ENCODE measurements around the gene YPEL3.

The YPEL3 gene

DNA sequence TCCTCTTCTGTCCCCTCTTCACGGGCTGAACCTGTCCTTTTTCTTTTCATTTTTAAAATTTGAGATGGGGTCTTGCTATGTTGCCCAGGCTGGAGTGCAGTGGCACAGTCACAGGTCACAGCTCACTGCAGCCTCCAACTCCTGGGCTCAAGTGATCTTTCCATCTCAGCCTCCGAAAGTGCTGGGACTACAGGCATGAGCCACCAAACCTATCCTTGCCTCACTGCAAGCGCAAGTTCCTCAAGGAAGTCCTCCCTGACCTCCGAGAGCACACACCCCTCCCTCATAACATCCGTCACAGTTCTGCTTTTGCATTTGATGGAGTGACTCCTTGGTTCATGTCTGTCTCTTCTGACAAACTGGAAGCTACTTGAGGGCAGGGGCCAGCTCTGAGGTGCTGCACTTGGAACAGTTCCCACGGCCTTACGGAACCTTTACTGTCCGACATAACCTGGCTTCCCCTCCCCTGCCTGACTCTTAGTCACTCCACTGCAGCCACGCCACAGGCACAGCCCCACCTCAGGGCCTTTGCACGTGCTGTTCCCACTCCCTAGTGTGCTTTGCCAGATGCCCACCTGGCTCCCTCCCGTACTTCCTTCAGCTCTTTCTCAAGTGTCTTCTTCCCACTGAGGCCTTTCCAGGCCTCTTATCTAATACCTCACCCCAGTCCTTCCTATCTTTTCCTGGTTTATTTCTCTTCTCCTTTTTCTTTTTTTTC is 8.7 kb downstream of the YPEL3 start:
- ChIA-PET CTCF (interaction anchor here (1.0 kb wide), 1 partner anchor 541 kb away, joined by 3 read pairs; no protein-coding TSS in a partner anchor), POLR2A (interaction anchor here (1.1 to 1.2 kb wide), 3 partner anchors 8 to 22 kb away, joined by 3 to 5 read pairs (median 4); partner anchors contain the start of gene ALDOA)
- TF ChIP-seq, protein P1, sequence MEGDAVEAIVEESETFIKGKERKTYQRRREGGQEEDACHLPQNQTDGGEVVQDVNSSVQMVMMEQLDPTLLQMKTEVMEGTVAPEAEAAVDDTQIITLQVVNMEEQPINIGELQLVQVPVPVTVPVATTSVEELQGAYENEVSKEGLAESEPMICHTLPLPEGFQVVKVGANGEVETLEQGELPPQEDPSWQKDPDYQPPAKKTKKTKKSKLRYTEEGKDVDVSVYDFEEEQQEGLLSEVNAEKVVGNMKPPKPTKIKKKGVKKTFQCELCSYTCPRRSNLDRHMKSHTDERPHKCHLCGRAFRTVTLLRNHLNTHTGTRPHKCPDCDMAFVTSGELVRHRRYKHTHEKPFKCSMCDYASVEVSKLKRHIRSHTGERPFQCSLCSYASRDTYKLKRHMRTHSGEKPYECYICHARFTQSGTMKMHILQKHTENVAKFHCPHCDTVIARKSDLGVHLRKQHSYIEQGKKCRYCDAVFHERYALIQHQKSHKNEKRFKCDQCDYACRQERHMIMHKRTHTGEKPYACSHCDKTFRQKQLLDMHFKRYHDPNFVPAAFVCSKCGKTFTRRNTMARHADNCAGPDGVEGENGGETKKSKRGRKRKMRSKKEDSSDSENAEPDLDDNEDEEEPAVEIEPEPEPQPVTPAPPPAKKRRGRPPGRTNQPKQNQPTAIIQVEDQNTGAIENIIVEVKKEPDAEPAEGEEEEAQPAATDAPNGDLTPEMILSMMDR (IDR thresholded peaks at IDR 0.05; ENCODE audit: insufficient read depth, low read length, missing control alignments): no peak
- no peak overlapping the region for H3K4me3 ChIP-seq (ENCODE audit: low read depth, low read length)
- no peak for DNase-seq (ENCODE audit: low read depth, low spot score)

DNA sequence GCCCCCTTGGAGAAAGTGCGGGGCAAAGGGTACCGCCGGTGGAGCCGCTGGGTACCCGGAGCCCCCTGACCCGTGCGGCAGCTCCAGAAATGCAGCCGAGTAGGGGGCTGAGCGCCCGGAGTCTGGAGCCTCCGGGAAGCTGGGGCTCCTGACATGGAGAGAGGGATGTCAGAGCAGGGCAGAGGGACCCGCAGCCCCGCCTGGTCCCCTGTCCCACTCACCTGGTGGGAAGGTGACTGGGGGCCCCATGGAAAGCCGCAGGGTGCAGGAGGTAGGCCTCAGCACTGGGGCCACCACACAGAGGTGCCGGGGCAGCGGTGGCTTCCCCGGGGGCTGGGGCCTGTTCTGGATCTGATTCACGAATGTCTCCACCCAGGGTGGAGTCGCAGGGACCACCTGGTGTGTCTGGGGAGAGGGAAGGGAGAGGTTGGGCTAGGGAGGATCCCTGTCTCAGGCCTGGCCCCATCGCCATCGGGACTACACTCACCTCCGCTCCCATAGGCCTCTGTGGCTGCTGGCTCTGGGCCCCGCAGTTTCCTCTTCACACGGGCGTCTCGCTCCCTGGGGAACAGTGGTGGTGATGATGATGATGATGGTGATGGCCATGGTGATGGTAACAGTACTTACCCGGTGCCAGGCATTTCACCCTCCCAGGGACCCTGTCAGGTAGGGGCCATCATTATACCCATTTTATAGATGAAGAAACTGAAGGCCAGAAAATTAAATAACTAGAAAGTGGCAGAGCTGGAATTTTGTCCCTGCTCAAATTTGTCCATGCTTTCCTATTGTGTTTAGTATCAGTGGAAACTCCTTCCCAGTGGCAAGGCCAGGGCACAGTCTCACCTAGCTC is 9.5 kb downstream of the YPEL3 start:
- TF ChIP-seq, protein P1 (IDR thresholded peaks at IDR 0.05; ENCODE audit: insufficient read depth, low read length, missing control alignments): no peak
- DNase-seq (ENCODE audit: low read depth, low spot score): no peak
- ChIA-PET CTCF (interaction anchor here (0.9 to 1.0 kb wide), 2 partner anchors 26 to 542 kb away, joined by 3 read pairs; no protein-coding TSS in a partner anchor), POLR2A (interaction anchor here (1.1 kb wide), 1 partner anchor 10 kb away, joined by 3 read pairs; no protein-coding TSS in a partner anchor)
- no peak overlapping the region for H3K4me3 ChIP-seq (ENCODE audit: low read depth, low read length)

DNA sequence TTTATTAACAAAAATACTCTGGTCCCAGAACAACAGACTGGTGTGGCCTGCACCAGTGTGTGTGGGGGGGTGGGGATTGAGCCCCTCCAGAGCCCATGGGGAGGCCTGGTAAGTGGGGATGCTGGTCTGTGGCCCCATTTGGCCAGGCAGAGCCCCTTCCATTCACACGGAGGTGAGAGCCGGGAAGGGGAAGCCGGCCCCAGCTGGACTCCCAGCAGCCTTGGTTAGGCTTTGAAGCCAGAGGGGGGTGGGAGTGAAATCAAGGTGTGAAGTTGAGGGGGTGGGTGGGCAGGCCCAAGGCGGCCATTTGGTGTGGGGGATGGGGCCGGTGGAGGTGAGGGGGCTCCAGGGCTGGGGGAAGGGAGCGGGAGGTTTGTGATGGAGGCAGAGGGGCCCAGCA is 10.2 kb downstream of the YPEL3 start:
- POLR2A ChIA-PET: no interaction called here
- CTCF ChIA-PET: interaction anchor here (0.9 to 1.2 kb wide), 2 partner anchors 27 to 324 kb away, joined by 3 read pairs; no protein-coding TSS in a partner anchor
- no peak for DNase-seq (ENCODE audit: low read depth, low spot score)
- TF ChIP-seq, protein P1 (IDR thresholded peaks at IDR 0.05; ENCODE audit: insufficient read depth, low read length, missing control alignments): no peak
- no peak overlapping the region for H3K4me3 ChIP-seq (ENCODE audit: low read depth, low read length)

DNA sequence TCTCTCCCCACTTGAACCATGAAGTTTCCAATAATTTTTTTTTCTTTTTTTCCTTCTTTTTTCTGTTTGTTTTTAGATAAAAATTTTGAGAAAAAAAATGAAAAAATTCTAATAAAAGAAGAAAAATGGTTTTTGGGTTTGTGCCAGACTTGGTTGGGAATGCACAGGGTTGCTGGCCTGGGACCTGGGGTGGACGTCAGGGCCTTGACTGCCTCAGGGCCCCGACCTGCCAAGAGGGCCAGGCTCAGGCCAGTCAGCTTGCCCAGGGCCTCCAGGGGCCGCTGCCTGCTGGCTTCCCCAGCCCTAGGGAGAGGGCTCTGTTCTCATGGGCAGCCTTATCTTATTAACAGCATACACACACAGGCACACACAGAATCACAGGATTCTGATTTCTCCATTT is 10.8 kb downstream of the YPEL3 start:
- no peak for DNase-seq (ENCODE audit: low read depth, low spot score)
- ChIA-PET POLR2A (no interaction called here), CTCF (interaction anchor here (0.9 to 1.2 kb wide), 2 partner anchors 27 to 325 kb away, joined by 3 read pairs; no protein-coding TSS in a partner anchor)
- TF ChIP-seq, protein P1 (IDR thresholded peaks at IDR 0.05; ENCODE audit: insufficient read depth, low read length, missing control alignments): no peak
- no peak overlapping the region for H3K4me3 ChIP-seq (ENCODE audit: low read depth, low read length)

DNA sequence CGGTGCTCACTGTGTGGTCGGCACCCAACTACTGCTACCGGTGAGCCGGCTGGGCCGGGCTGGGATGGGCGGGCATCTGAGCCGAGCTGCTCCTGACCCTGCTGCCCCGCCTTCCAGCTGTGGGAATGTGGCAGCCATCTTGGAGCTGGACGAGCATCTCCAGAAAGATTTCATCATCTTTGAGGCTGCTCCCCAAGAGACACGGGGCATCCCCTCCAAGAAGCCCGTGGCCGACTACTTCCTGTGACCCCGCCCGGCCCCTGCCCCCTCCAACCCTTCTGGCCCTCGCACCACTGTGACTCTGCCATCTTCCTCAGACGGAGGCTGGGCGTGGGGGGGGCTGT is 11.2 kb downstream of the YPEL3 start:
- ChIA-PET POLR2A (no interaction called here), CTCF (interaction anchor here (1.2 to 1.5 kb wide), 2 partner anchors 8 to 325 kb away, joined by 3 to 10 read pairs; no protein-coding TSS in a partner anchor)
- no peak for DNase-seq (ENCODE audit: low read depth, low spot score)
- TF ChIP-seq, protein P1 (IDR thresholded peaks at IDR 0.05; ENCODE audit: insufficient read depth, low read length, missing control alignments): no peak
- H3K4me3 ChIP-seq (ENCODE audit: low read depth, low read length): no peak overlapping the region
